HG02763 (cell line): Measurements from ENCODE around the gene SNRPA.
"Not testable (repeated sequence)": the region's sequence is repeated elsewhere in the genome, so short reads cannot be mapped to it uniquely, and the experiment has no call there.

ENCODE experiments used
- ATAC-seq: cut with Tn5 transposase; IDR thresholded peaks from one replicate; pipeline ENCODE4 v1.9.1; 2021; ENCODE audit warnings: mild to moderate bottlenecking, moderate library complexity; ENCODE audit not compliant: unreplicated experiment

The SNRPA gene

GRCh38 chr19:40812571-40812970, 61.6 kb downstream of the SNRPA start:
- ATAC-seq, result not testable (repeated sequence)

- no peak for ATAC-seq
These were observed 62.2 kb downstream of the SNRPA start for GRCh38 chr19:40813182-40813581.
